Measurements from ENCODE around the gene LBHD2. TPM values are rescaled to one million over a fixed set of nuclear protein-coding genes. Genes with fewer than 3 reads are reported as not detected.
A peak's percentile ranks its signal among the peaks of the same experiment; 100 is the strongest.

The LBHD2 gene
- total and polyA plus RNA-seq, 4 donors = 0.47 to 0.53 TPM; not detected in 2

- H3K4me3 ChIP-seq (ENCODE audit: low read depth in 1 of 3, low read length in 3 of 3) = no peak overlapping the region
- TF ChIP-seq JUND (IDR thresholded peaks at IDR 0.05) = no peak
- no peaks in the 10 kb centered on the region for H3K36me3 ChIP-seq (ENCODE audit: control insufficient read depth in 4 of 4, insufficient read depth in 3 of 4, low read depth in 1 of 4, low read length in 3 of 4)
- 74% methylated on average over 22 of the region's 22 CpGs for WGBS
- no peaks in the 10 kb centered on the region for H3K27me3 ChIP-seq (ENCODE audit: control insufficient read depth in 4 of 4, insufficient read depth in 4 of 4, low read length in 3 of 4)
- H3K27ac ChIP-seq (ENCODE audit: low read depth in 1 of 2, low read length in 2 of 2) = no peak overlapping the region
- H3K9me3 ChIP-seq (ENCODE audit: control insufficient read depth in 4 of 4, low read length in 3 of 4) = no peaks in the 10 kb centered on the region
- H3K9ac ChIP-seq (ENCODE audit: low read depth in 1 of 2, low read length in 2 of 2) = no peak overlapping the region
- peaks cover 0 to 6% (median 0%) of the 10 kb centered on the region in 4 donors for H3K4me1 ChIP-seq (ENCODE audit: control insufficient read depth in 4 of 4, insufficient read depth in 4 of 4, low read length in 3 of 4)
- no peak for DNase-seq (ENCODE audit: low spot score)
Observed at GRCh38 chr14:103068351-103069073, 15.5 kb upstream of the LBHD2 start.

- H3K9ac ChIP-seq (ENCODE audit: low read depth in 1 of 2, low read length in 2 of 2) = no peak overlapping the region
- 96% methylated on average over 8 of the region's 8 CpGs for WGBS
- DNase-seq (ENCODE audit: low spot score) = no peak
- no peaks in the 10 kb centered on the region for H3K27me3 ChIP-seq (ENCODE audit: control insufficient read depth in 4 of 4, insufficient read depth in 4 of 4, low read length in 3 of 4)
- no peak overlapping the region for H3K27ac ChIP-seq (ENCODE audit: low read depth in 1 of 2, low read length in 2 of 2)
- peaks cover 0 to 10% (median 6%) of the 10 kb centered on the region in 4 donors for H3K4me1 ChIP-seq (ENCODE audit: control insufficient read depth in 4 of 4, insufficient read depth in 4 of 4, low read length in 3 of 4)
- no peak overlapping the region for H3K4me3 ChIP-seq (ENCODE audit: low read depth in 1 of 3, low read length in 3 of 3)
- no peaks in the 10 kb centered on the region for H3K9me3 ChIP-seq (ENCODE audit: control insufficient read depth in 4 of 4, low read length in 3 of 4)
- H3K36me3 ChIP-seq (ENCODE audit: control insufficient read depth in 4 of 4, insufficient read depth in 3 of 4, low read depth in 1 of 4, low read length in 3 of 4) = no peaks in the 10 kb centered on the region
- TF ChIP-seq YY1 (IDR thresholded peaks at IDR 0.05) (no peak), ATF3 (IDR thresholded peaks at IDR 0.05) (no peak), NR2F2 (IDR thresholded peaks at IDR 0.05) (no peak), CTCF (IDR thresholded peaks at IDR 0.05; ENCODE audit: low read depth, low read length, missing input control) (no peak), JUND (IDR thresholded peaks at IDR 0.05) (no peak), SP1 (IDR thresholded peaks at IDR 0.05) (no peak), RAD21 (IDR thresholded peaks at IDR 0.05) (no peak), MAX (IDR thresholded peaks at IDR 0.05) (no peak), EGR1 (IDR thresholded peaks at IDR 0.05; ENCODE audit: low read depth in 2 of 2) (no peak), HNF4G (IDR thresholded peaks at IDR 0.05) (no peak), TAF1 (conservative IDR thresholded peaks at IDR 0.05) (no peak), GABPA (IDR thresholded peaks at IDR 0.05 in 1 of 2, conservative IDR thresholded peaks at IDR 0.05 in 1 of 2) (no peak), RXRA (IDR thresholded peaks at IDR 0.05) (no peak)
Observed at GRCh38 chr14:103070263-103070885, 13.6 kb upstream of the LBHD2 start.

- Histone ChIP-seq H3K4me3 (ENCODE audit: low read depth in 1 of 3, low read length in 3 of 3) (no peak overlapping the region), H3K27ac (ENCODE audit: low read depth in 1 of 2, low read length in 2 of 2) (no peak overlapping the region), H3K9me3 (ENCODE audit: control insufficient read depth in 4 of 4, low read length in 3 of 4) (no peaks in the 10 kb centered on the region), H3K4me1 (ENCODE audit: control insufficient read depth in 4 of 4, insufficient read depth in 4 of 4, low read length in 3 of 4) (peaks cover 0 to 12% (median 7%) of the 10 kb centered on the region in 4 donors), H3K36me3 (ENCODE audit: control insufficient read depth in 4 of 4, insufficient read depth in 3 of 4, low read depth in 1 of 4, low read length in 3 of 4) (no peaks in the 10 kb centered on the region), H3K27me3 (ENCODE audit: control insufficient read depth in 4 of 4, insufficient read depth in 4 of 4, low read length in 3 of 4) (no peaks in the 10 kb centered on the region), H3K9ac (ENCODE audit: low read depth in 1 of 2, low read length in 2 of 2) (no peak overlapping the region)
- WGBS = 72% methylated on average over 21 of the region's 21 CpGs
- DNase-seq (ENCODE audit: low spot score) = no peak
- TF ChIP-seq FOXA2 (IDR thresholded peaks at IDR 0.05) (no peak), NR2F2 (IDR thresholded peaks at IDR 0.05) (peak; percentile 60), TAF1 (conservative IDR thresholded peaks at IDR 0.05) (no peak), FOXA1 (IDR thresholded peaks at IDR 0.05) (no peak), ATF3 (IDR thresholded peaks at IDR 0.05) (no peak), RXRA (IDR thresholded peaks at IDR 0.05) (peak; percentile 5 to 37), CTCF (IDR thresholded peaks at IDR 0.05; ENCODE audit: low read depth, low read length, missing input control) (no peak)
Observed at GRCh38 chr14:103070971-103071542, 13.0 kb upstream of the LBHD2 start.
